ENCODE results near the gene ATP5F1D.

DNA sequence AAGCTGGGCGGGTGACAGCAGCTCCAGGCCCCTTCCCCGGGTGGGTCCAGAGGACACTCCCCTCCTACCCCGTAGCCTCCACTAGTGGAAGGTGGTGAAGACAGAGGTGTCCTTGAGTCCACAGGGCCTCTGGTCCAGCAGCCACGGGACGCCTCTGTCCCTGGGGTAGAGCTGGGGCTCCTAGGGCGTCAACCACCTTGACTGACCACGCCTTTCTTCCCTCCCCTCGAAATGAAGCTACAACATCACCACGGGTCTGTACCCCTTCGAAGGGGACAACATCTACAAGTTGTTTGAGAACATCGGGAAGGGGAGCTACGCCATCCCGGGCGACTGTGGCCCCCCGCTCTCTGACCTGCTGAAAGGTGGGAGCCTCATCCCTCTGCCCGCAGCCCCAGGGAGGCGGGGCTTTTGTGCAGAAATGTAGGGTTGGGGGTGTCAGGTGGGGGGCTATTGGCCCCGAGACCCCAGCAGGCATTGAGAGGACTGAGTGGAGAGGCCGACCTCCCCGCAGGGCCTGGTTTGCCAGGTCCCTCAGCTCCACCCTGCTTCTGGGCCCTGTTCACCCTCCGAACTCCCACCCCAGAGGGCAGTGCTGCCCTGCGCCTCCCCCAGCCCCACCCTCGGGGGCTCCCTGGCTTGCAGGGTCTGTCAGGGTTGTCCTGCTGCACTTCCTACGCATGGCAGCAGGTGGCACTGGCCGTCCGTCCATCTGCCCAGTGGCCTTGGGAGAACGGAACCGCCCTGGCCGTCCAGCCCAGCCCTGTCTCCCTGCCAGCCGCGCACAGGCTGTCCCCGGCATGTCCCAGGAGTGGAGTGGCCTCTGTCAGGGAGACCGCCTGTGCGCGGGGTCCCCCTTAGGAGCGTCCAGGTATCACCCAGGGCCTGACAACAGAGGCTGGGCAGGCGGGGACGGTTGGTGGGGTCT, 20.3 kb upstream of the ATP5F1D start:
- TF ChIP-seq POLR2A (IDR thresholded peaks at IDR 0.05; ENCODE audit: low read length) (no peak), GATA1 (IDR thresholded peaks at IDR 0.05; ENCODE audit: low read depth, low read length) (no peak)

Data from erythroblast (primary cell).